Loucy (cell line): ENCODE results near the gene LDHB.

ENCODE experiments used
- CTCF ChIP-seq: fragments of 200-600 bp; sonication (generic); conservative IDR thresholded peaks from 2 replicates; pipeline ENCODE4 v1.5.1; 2014; ENCODE audit warnings: mild to moderate bottlenecking, antibody characterized with exemption, low read length
- EZH2phosphoT487 ChIP-seq: fragments of 200-600 bp; IDR thresholded peaks from 2 replicates; pipeline ENCODE4 v1.6.1; 2018; ENCODE audit warnings: antibody characterized with exemption, mild to moderate bottlenecking, moderate library complexity, borderline replicate concordance

GRCh38 chr12:21613931-21614330 lies 43.7 kb downstream of the LDHB start:
- TF ChIP-seq CTCF (no peak), EZH2phosphoT487 (no peak)
